ENCODE results near the gene REXO4. TPM values are rescaled to one million over a fixed set of nuclear protein-coding genes. Genes with fewer than 3 reads are reported as not detected.

The REXO4 gene
- total RNA-seq, 1 experiment from 2014 or later: 38.6 TPM

- TF ChIP-seq HMGXB4 (CRISPR knock-in tag; IDR thresholded peaks at IDR 0.05) (peak; percentile 91; the same call in 1 of the 2 replicates), NFATC4 (CRISPR knock-in tag; IDR thresholded peaks at IDR 0.05) (no peak), ZNF671 (CRISPR knock-in tag; IDR thresholded peaks at IDR 0.05) (no peak), ZSCAN18 (CRISPR knock-in tag; IDR thresholded peaks at IDR 0.05) (no peak), FOXP1 (CRISPR knock-in tag; IDR thresholded peaks at IDR 0.05; ENCODE audit: borderline replicate concordance) (peak; percentile 93), ZNF232 (CRISPR knock-in tag; IDR thresholded peaks at IDR 0.05) (no peak), ZNF512 (CRISPR knock-in tag; IDR thresholded peaks at IDR 0.05; ENCODE audit: borderline replicate concordance) (no peak), ZNF121 (CRISPR knock-in tag; IDR thresholded peaks at IDR 0.05) (no peak), HMGA2 (CRISPR knock-in tag; IDR thresholded peaks at IDR 0.05) (peak; percentile 50), ERG (CRISPR knock-in tag; IDR thresholded peaks at IDR 0.05) (no peak), TP53 (CRISPR knock-in tag; IDR thresholded peaks at IDR 0.05) (peak; percentile 62; the same call in 1 of the 2 replicates), NR1H2 (CRISPR knock-in tag; IDR thresholded peaks at IDR 0.05) (no peak), ZMAT4 (CRISPR knock-in tag; IDR thresholded peaks at IDR 0.05) (no peak), NR3C1 (CRISPR knock-in tag; conservative IDR thresholded peaks at IDR 0.05; ENCODE audit: low read depth) (no peak), JAZF1 (CRISPR knock-in tag; IDR thresholded peaks at IDR 0.05) (no peak), PRRX2 (CRISPR knock-in tag; IDR thresholded peaks at IDR 0.05) (no peak), TEAD1 (CRISPR knock-in tag; IDR thresholded peaks at IDR 0.05) (peak; percentile 92), USF1 (CRISPR knock-in tag; IDR thresholded peaks at IDR 0.05) (0 out of 2 replicates have a peak, but pooled peaks have one; percentile 47), ZNF396 (CRISPR knock-in tag; IDR thresholded peaks at IDR 0.05; ENCODE audit: borderline replicate concordance) (no peak), KAT7 (CRISPR knock-in tag; IDR thresholded peaks at IDR 0.05; ENCODE audit: borderline replicate concordance) (no peak), GTF2I (CRISPR knock-in tag; conservative IDR thresholded peaks at IDR 0.05) (no peak), ZNF532 (CRISPR knock-in tag; IDR thresholded peaks at IDR 0.05; ENCODE audit: borderline replicate concordance) (no peak), JUN (CRISPR knock-in tag; IDR thresholded peaks at IDR 0.05) (no peak), EMX1 (CRISPR knock-in tag; IDR thresholded peaks at IDR 0.05) (no peak; the same call in 1 of the 2 replicates), E2F4 (CRISPR knock-in tag; IDR thresholded peaks at IDR 0.05; ENCODE audit: borderline replicate concordance, low read depth) (no peak; the same call in 1 of the 2 replicates), ZNF317 (CRISPR knock-in tag; IDR thresholded peaks at IDR 0.05; ENCODE audit: borderline replicate concordance, low read depth) (0 out of 2 replicates have a peak, but pooled peaks have one; percentile 24)
Observed at GRCh38 chr9:133417541-133418461, at the start of gene REXO4 (continued).
